Esophagus muscularis mucosa (tissue), 4 donors: ENCODE measurements around the gene SPTSSA. TPM values are rescaled to one million over a fixed set of nuclear protein-coding genes. Genes with fewer than 3 reads are reported as not detected.

ENCODE experiments used
- DNase-seq: peaks from one replicate; pipeline ENCODE4 v3.0.0-alpha.2; 2017; ENCODE audit errors: extremely low spot score
- H3K27ac ChIP-seq, 4 donors: fragments of 200-600 bp; sonication (generic); replicated peaks in 1 of 4; 1 replicate in 3 of 4; 2 replicates in 1 of 4; pipeline ENCODE4 v1.5.1; 2016 to 2019; ENCODE audit warnings: mild to moderate bottlenecking in 1 of 4
- H3K27me3 ChIP-seq, 4 donors: fragments of 200-600 bp; sonication (generic); one replicate each; pipeline versions ENCODE4 v1.5.1 to v1.6.0; 2016 to 2019
- H3K36me3 ChIP-seq, 4 donors: fragments of 200-600 bp; sonication (generic); one replicate each; pipeline ENCODE4 v1.5.1; 2016 to 2019
- H3K4me1 ChIP-seq, 4 donors: fragments of 200-600 bp; sonication (generic); one replicate each; pipeline ENCODE4 v1.5.1; 2016 to 2019
- H3K4me3 ChIP-seq, 4 donors: fragments of 200-600 bp; sonication (generic); 1 replicate in 2 of 4; 2 replicates in 2 of 4; pipeline ENCODE4 v1.5.1; 2016 to 2019; ENCODE audit warnings: mild to moderate bottlenecking in 4 of 4, moderate library complexity in 1 of 4
- H3K9me3 ChIP-seq, 4 donors: fragments of 200-600 bp; sonication (generic); 1 replicate in 3 of 4; 2 replicates in 1 of 4; pipeline ENCODE4 v1.5.1; 2016 to 2019
- EP300 ChIP-seq: sonication (generic); formaldehyde crosslinking; IDR thresholded peaks from one replicate; pipeline ENCODE4 v1.6.1; 2017; ENCODE audit warnings: antibody characterized with exemption
- POLR2A ChIP-seq: fragments of 450-650 bp; IDR thresholded peaks from one replicate; pipeline ENCODE4 v1.6.1; 2017; ENCODE audit warnings: antibody characterized with exemption, moderate library complexity, mild to moderate bottlenecking, low read depth
- POLR2AphosphoS5 ChIP-seq, 2 donors: sonication (generic); formaldehyde crosslinking; IDR thresholded peaks; one replicate each; pipeline ENCODE4 v1.6.1; 2017; ENCODE audit warnings: antibody characterized with exemption in 2 of 2
- WGBS: methylation state at CpG from one replicate; pipeline ENCODE4 v1.1.5; 2018; 5-methylcytosine and 5-hydroxymethylcytosine counted together
- intact Hi-C: fragments of 100-400 bp; cut with DNase I; formaldehyde crosslinking; loops from one replicate; pipeline ENCODE4 v1.15.1; 2023
- total RNA-seq, 4 donors: library from RNA; depleted of rRNA; stranded (reverse); fragments of >200 nt; gene quantifications; one replicate each; pipeline versions ENCODE4 v1.1.0 to v1.2.1, GENCODE V29; 2016
- TF ChIP-seq, protein P1 (sequence below), 3 experiments: fragments of 200-600 bp in 2 of 3; fragments of 450-650 bp in 1 of 3; sonication (generic) in 2 of 3; IDR thresholded peaks; one replicate each; pipeline ENCODE4 v1.5.1; 2017 to 2019; ENCODE audit warnings: antibody characterized with exemption in 3 of 3, mild to moderate bottlenecking in 2 of 3, moderate library complexity in 1 of 3

SPTSSA gene
- total RNA-seq, 4 donors from 2014 or later: 21.2 to 26.2 (median 22.1) TPM

DNA sequence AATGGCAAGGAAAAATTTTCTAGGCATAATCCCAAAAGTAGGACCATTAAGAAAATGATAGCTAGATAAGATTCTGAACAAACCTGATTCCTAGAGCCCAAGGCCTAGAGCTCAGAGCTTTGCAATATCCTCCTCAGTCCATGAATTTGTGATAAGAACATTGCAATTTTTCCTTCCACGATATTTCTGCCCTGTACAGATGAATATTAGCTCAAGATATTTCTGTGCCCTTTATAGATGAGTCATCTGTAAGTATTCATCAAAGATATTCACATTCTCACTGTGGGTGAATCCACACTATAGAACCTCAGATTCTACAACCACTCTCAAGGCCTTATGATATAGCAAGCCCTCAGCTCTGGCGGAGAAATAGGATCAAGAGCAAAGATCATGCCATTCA is 40.0 kb upstream of the SPTSSA start:
- DNase-seq: no peak
- Histone ChIP-seq H3K27ac (no peak overlapping the region), H3K9me3 (no peaks in the 10 kb centered on the region), H3K4me1 (peaks cover 6 to 19% (median 12%) of the 10 kb centered on the region in 4 donors), H3K4me3 (no peak overlapping the region), H3K36me3 (no peaks in the 10 kb centered on the region), H3K27me3 (no peaks in the 10 kb centered on the region)
- WGBS: 85% methylated on average over 2 of the region's 2 CpGs
- intact Hi-C loops: no loop called here
- TF ChIP-seq POLR2AphosphoS5 (IDR thresholded peaks at IDR 0.05) (no peak), EP300 (no peak)
- TF ChIP-seq, protein P1, sequence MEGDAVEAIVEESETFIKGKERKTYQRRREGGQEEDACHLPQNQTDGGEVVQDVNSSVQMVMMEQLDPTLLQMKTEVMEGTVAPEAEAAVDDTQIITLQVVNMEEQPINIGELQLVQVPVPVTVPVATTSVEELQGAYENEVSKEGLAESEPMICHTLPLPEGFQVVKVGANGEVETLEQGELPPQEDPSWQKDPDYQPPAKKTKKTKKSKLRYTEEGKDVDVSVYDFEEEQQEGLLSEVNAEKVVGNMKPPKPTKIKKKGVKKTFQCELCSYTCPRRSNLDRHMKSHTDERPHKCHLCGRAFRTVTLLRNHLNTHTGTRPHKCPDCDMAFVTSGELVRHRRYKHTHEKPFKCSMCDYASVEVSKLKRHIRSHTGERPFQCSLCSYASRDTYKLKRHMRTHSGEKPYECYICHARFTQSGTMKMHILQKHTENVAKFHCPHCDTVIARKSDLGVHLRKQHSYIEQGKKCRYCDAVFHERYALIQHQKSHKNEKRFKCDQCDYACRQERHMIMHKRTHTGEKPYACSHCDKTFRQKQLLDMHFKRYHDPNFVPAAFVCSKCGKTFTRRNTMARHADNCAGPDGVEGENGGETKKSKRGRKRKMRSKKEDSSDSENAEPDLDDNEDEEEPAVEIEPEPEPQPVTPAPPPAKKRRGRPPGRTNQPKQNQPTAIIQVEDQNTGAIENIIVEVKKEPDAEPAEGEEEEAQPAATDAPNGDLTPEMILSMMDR (IDR thresholded peaks at IDR 0.05): no peak

DNA sequence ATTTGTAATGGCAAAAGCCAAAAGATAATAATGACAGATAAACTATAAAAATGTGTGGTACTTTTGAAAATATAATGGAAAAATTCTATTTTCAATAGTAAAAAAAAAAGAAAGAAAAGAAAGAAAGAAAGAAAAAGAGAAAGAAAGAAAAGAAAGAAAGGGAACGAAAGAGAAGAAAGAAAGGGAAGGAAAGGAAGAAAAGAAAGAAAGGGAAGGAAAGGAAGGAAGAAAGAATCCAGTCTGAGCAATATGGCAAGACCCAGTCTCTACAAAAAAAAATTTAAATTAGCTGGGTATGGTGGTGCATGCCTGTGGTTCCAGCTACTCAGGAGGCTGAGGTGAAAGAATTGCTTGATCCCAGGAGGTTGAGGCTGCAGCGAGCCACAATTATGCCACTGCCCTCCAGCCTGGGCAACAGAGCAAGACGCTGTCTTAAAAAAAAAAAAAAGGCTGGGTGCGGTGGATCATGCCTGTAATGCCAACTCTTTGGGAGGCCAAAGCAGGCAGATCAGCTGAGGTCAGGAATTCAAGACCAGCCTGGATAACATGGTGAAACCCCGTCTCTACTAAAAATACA is 39.1 kb upstream of the SPTSSA start:
- intact Hi-C loops: no loop called here
- Histone ChIP-seq H3K27ac (no peak overlapping the region), H3K4me1 (peaks cover 6 to 24% (median 20%) of the 10 kb centered on the region in 4 donors), H3K36me3 (no peaks in the 10 kb centered on the region), H3K4me3 (no peak overlapping the region), H3K9me3 (no peaks in the 10 kb centered on the region), H3K27me3 (no peaks in the 10 kb centered on the region)
- WGBS: 89% methylated on average over 5 of the region's 5 CpGs
- TF ChIP-seq POLR2A (no peak), POLR2AphosphoS5 (IDR thresholded peaks at IDR 0.05) (no peak), EP300 (no peak)
- TF ChIP-seq, protein P1 (IDR thresholded peaks at IDR 0.05): no peak
- DNase-seq: no peak

GRCh38 chr14:34498684-34499412 is 36.8 kb upstream of the SPTSSA start:
- H3K27me3 ChIP-seq: no peaks in the 10 kb centered on the region
- no peaks in the 10 kb centered on the region for H3K9me3 ChIP-seq
- H3K4me3 ChIP-seq: no peak overlapping the region
- H3K27ac ChIP-seq: peak overlapping the region in 1 of 4 donors; percentile 85
- peaks cover 6 to 24% (median 21%) of the 10 kb centered on the region in 4 donors for H3K4me1 ChIP-seq
- no peaks in the 10 kb centered on the region for H3K36me3 ChIP-seq
- 91% methylated on average over 6 of the region's 6 CpGs for WGBS
- intact Hi-C loops: loop anchor here (10.0 kb wide), 1 partner anchor 134 kb away; no protein-coding TSS in a partner anchor
- no peak for DNase-seq
- TF ChIP-seq POLR2A: no peak
- no peak for TF ChIP-seq EP300
- TF ChIP-seq, protein P1 (IDR thresholded peaks at IDR 0.05): peak in 2 of 3 experiments; percentile 22 to 34
- no peak for TF ChIP-seq POLR2AphosphoS5 (IDR thresholded peaks at IDR 0.05)

GRCh38 chr14:34496679-34497513 is 34.9 kb upstream of the SPTSSA start:
- Histone ChIP-seq H3K4me3 (peak overlapping the region in 2 of 4 donors; percentile 10 to 27), H3K9me3 (no peaks in the 10 kb centered on the region), H3K27me3 (no peaks in the 10 kb centered on the region), H3K27ac (peak overlapping the region; percentile 78 to 89 (median 84)), H3K36me3 (no peaks in the 10 kb centered on the region), H3K4me1 (peaks cover 4 to 24% (median 21%) of the 10 kb centered on the region in 4 donors)
- DNase-seq: peak; percentile 96
- intact Hi-C loops: loop anchor here (2.0 to 10.0 kb wide), 2 partner anchors 34 to 132 kb away; partner anchors contain the start of gene SPTSSA
- TF ChIP-seq EP300 (peak; percentile 76), POLR2AphosphoS5 (IDR thresholded peaks at IDR 0.05) (peak; percentile 90 to 93), POLR2A (no peak)
- TF ChIP-seq, protein P1 (IDR thresholded peaks at IDR 0.05): peak; percentile 6 to 37 (median 34)
- WGBS: 28% methylated on average over 8 of the region's 14 CpGs
